KBM-7 (cell line): Measurements from ENCODE around the gene GMPR2.

Experiments used
- DNase-seq: peaks from one replicate; pipeline ENCODE4 v3.0.0-alpha.2; 2015
- in situ Hi-C: fragments of 300-500 bp; cut with MboI; formaldehyde crosslinking; loops from 2 replicates; pipeline ENCODE4 v1.14.3; 2020; ENCODE audit warnings: low sequenced_read_pairs, low pct_unique_long_range_greater_than_20kb, mixed read lengths

The GMPR2 gene

DNA sequence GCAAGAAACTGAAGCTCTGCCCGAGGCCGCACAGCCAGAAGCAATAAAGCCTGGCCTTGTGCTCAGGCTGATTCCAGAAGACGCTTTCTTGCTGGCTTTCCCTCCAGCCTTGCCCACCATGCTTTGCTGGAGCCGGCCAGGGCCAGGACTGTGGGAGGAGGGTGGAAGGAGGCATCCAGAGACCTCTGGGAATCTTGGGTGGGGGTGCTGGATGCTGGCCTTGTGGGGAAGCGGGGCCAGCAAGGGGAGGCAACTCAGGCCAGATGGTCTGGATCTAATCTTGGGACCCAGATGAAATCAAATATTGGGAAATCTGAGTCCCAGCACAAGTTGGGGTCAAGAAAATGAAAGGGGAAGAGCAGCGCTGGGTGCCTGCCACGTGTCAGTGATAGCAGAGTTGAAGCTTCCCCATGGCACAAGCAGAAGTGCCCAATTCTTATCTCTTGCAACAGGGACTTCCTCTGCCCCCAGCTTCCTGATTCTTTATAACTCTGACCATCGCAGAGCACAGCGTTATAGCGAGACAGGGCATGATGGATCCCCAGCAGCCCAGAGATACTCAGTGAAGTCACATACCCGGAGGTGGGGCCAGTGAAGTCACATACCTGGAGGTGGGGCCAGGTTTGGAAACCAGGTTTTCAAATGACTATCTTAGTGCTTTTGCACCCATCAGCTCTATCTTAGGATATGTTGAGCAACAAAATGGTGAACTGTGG is 45.0 kb downstream of the GMPR2 start:
- in situ Hi-C loops: no loop called here
- DNase-seq: peak; percentile 95

DNA sequence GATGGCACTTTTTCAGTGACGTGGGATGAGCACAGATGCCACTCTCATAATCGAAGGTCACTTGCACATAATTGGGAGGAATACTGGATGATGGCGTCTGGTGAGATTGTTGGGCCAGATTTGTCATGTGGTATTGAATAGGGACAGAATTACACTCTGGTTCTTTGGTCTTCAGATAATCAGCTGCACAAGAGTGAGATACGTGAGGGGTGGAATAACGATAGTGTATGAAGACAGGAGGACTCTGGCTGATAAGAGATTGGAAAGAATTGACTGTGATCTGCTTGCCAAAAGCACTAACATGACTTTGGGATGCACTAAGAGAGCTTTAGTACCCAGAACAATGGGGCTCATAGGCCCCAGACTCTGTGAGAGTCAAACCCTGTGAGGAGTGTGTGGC is 45.7 kb downstream of the GMPR2 start:
- in situ Hi-C loops: no loop called here
- DNase-seq: no peak

DNA sequence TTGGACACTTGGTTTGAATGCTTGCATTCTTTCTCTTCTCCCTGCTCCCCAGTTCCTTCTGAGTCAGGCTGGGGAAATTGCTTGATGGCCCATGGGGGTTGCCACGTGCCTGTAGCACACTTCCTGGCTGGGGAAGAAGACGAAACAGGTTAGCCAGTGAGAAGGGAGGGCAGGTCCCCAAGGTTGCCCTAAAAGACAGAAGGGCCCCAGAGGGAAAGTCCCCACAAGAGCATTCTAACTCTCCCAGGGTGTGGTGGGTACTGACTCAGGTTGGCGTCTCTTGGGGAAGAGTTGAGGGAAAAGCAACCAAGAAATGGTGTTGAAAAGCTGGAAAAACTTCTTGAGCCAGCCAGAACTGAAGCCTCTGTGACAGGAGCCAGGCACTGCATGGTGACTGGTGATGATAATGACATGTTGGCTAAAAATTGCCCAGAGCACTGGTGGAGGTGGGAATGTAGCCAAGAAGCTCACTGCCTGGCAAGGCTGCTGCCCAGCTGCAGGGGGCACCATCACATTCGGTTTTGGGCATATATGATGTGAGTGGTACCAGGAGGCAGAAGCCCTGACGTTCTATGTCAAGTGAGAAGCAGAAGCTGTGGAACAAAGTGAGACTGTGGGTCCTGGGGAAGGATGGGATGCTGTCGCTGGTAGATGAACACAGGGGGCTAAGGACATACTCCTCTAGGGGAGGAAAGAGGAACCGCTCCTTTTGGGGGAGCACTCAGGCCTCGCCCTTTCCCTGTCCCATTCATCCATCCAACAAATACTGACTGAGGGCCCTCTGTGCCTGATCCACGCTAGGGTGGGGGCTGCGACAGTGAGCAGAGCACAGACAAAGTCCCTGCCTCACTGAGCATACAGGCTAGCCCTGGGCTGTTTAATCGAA is 46.8 kb downstream of the GMPR2 start:
- peak; percentile 47 for DNase-seq

DNA sequence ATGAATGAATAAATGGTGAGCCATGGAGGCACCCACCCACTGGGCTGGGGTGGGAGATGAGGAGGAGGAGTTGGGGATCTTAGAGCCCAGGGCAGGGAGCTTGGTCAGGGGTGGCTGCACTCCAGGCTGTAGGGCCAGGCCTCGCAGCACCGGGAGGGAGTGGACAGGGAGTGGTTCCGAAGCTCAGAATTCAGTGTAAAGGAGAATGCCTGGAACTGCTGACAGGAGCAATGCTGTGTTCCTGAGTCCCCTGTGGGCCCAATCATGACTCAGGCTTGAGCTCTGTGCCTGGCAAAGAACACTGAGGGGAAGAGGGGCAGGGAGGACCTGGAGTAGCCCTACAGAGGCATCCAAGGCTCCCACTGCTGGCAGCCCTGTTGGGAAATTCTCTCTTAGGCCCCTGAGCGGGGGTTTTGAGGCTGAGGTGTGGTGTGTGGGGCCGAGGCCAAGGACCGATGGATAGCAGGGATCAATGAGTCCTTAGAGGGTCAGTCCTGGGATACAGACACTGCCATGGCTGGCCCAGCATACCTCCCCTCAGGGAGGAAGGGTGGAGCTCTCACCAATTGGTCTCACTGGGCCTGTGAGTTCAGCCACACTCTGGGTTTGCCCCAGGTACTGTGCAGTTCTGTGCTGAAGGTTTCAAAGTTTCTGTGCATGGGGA is 48.2 kb downstream of the GMPR2 start:
- in situ Hi-C loops: no loop called here

More for the DNA sequence above, 46.8 kb downstream of the GMPR2 start:
- in situ Hi-C loops: no loop called here

DNA sequence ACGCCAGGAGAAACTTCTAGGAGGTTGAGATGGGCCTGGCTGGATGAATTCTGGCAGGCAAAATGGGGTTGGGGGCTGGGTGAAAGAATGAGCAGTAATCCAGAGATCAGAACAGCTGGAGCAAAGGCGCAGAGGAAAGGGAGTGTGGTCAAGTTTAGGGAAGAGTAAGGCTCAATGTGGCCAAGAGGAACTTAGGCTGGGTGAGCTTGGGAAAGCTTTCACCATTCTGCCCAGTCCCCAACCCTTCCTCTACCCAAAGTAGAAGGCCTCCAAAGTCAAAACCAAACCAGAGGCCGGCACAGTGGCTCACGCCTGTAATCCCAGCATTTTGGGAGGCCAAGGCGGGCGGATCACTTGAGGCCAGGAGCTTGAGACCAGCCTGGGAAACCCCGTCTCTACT is 48.9 kb downstream of the GMPR2 start:
- in situ Hi-C loops: no loop called here

More for the DNA sequence above, 48.2 kb downstream of the GMPR2 start:
- DNase-seq: no peak

DNA sequence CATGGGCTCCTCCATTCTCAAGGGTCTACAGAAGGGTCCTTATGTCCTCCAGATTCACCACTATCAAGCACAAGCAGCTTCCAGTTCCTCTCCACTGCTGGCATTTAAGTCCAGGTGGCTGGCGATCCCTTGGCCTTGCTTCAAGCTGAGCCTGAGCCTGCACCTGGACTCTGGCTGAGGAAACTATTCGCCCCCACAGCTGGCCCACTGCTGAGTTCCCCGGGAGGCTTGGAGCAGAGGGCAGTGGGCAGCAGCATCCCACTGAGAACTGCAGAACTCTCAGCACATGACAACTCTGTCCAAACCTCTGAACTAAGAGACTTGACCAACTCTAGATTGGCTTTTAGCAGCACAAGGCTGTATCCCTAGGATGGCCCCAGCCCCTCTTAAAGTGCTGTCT is 50.0 kb downstream of the GMPR2 start:
- DNase-seq: no peak
- in situ Hi-C loops: no loop called here

More for the DNA sequence above, 48.9 kb downstream of the GMPR2 start:
- peak; percentile 21 for DNase-seq

DNA sequence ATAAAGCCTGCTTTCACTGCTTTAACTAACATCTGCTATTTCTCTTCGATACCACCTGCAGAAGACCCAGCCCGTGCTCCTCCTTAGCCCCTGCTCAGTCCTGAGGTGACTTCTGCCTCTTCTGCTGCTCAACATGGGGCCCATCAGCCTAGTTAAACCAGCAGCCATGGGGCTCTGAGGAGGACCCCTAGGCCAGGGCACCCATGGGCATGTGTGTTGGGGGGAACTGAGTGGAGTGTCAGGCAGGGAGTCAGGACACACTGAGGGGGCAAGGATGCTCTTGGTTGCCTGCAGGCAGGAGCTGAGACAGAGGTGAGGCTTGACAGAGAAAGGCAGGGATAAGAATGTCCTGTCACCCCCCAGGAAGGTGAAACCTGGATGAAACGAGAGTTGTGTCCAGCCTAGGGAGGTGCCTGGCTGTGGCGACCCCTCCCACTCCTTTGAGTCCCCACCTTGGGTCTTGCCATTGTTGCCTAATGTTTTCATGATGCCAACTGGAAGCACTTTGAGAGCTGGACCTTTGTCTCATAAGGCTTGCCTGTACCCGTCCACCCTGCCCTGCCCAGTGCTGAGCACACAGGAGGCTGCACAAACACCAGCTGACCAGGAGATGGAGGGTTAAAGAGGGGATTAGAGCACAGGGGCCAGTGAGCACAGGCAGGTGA is 51.2 kb downstream of the GMPR2 start:
- no peak for DNase-seq
- in situ Hi-C loops: no loop called here

DNA sequence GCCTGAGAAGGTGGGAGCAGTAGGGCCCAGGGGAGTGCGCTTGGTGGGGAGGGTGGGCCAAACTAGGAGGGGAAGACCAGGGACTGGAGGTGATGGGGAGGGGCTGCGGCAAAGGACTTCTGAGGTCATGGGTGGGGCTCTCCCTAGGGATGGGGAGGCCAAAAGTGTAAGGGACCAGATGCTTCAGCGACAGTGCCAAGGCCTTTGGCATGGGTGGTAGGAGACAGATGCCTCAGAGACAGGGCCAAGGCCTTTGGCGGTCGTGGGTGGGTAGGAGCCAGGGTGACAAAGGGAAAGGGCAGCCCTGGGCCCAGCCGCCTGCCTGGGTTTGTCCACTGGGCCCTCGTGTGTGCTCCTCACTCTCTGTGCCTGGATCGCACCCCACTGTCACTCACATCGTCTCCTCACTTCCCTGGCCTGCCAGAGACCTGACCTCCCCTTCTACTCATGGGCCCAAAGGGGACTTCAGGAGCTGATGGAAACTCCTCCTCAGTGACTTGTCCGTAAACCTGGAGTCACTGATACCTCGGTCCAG is 51.8 kb downstream of the GMPR2 start:
- in situ Hi-C loops: no loop called here
- DNase-seq: no peak

DNA sequence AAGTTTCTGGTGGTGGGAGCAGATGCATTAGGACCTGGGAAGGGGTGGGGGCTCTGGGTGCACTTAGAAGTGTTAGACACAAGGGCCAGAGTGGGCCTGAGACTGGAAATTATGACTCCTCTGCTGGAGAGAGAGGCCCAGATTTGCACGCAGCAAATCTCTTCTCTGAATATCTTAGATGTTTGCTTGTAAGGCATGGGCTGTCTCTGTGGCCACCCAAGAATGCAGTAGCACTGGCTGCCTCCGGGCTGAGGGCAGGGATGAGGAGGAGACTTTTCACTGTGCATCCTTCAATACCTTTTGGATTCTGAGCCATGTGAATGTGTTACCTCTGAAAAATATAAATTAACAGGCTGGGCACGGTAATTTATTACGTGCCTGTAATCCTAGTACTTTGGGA is 52.6 kb downstream of the GMPR2 start:
- in situ Hi-C loops: no loop called here
- DNase-seq: no peak

DNA sequence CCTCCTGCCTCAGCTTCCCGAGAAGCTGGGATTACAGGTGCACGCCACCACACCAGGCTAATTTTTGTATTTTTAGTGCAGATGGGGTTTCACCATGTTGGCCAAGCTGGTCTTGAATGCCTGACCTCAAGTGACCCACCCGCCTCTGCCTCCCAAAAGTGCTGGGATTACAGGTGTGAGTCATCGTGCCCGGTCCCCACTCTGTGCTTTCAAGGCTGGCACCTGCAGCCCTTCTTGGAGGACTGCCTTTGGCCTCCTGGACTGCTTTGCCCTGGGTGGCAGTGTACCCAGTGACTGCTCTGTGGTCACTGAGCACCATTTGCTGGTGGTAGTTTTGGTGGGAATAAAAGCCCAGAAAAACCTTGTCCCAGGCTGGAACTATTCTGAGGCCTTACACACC is 54.3 kb downstream of the GMPR2 start:
- in situ Hi-C loops: no loop called here
- no peak for DNase-seq
